ENCODE results near the gene GNPNAT1.
"Not testable (repeated sequence)": the region's sequence is repeated elsewhere in the genome, so short reads cannot be mapped to it uniquely, and the experiment has no call there.

The GNPNAT1 gene

GRCh38 chr14:52789118-52789517, 2.3 kb downstream of the GNPNAT1 start:
- WGBS = 75% methylated on average over 2 of the region's 2 CpGs
- no peak overlapping the region for H3K27ac ChIP-seq (ENCODE audit: low read depth, low read length)
- peaks cover 10% of the 10 kb centered on the region; the same call in 1 of the 2 replicates for H3K36me3 ChIP-seq (ENCODE audit: insufficient read depth, low read length)
- H3K4me3 ChIP-seq (ENCODE audit: low read length) = peak overlapping the region; percentile 85; the same call in 1 of the 2 replicates
- no peaks in the 10 kb centered on the region for H3K27me3 ChIP-seq (ENCODE audit: insufficient read depth, low read length)
- no peak overlapping the region; the same call in 1 of the 2 replicates for H3K9ac ChIP-seq (ENCODE audit: low read depth, low read length)
- peaks cover 22% of the 10 kb centered on the region for H3K4me1 ChIP-seq (ENCODE audit: insufficient read depth, low read length)
- H3K9me3 ChIP-seq (ENCODE audit: insufficient read depth, low read depth, low read length) = no peaks in the 10 kb centered on the region

GRCh38 chr14:52786887-52787286, 4.5 kb downstream of the GNPNAT1 start:
- H3K27me3 ChIP-seq (ENCODE audit: insufficient read depth, low read length) = no peaks in the 10 kb centered on the region
- no peaks in the 10 kb centered on the region for H3K9me3 ChIP-seq (ENCODE audit: insufficient read depth, low read depth, low read length)
- H3K27ac ChIP-seq (ENCODE audit: low read depth, low read length) = no peak overlapping the region
- H3K36me3 ChIP-seq (ENCODE audit: insufficient read depth, low read length) = peaks cover 33% of the 10 kb centered on the region
- H3K4me1 ChIP-seq (ENCODE audit: insufficient read depth, low read length) = peaks cover 15% of the 10 kb centered on the region
- H3K9ac ChIP-seq (ENCODE audit: low read depth, low read length) = no peak overlapping the region
- H3K4me3 ChIP-seq (ENCODE audit: low read length) = no peak overlapping the region

GRCh38 chr14:52783206-52783605, 8.2 kb downstream of the GNPNAT1 start:
- H3K36me3 ChIP-seq (ENCODE audit: insufficient read depth, low read length) = peaks cover 69% of the 10 kb centered on the region
- no peak overlapping the region for H3K27ac ChIP-seq (ENCODE audit: low read depth, low read length)
- no peaks in the 10 kb centered on the region for H3K9me3 ChIP-seq (ENCODE audit: insufficient read depth, low read depth, low read length)
- H3K27me3 ChIP-seq (ENCODE audit: insufficient read depth, low read length) = no peaks in the 10 kb centered on the region
- WGBS = 100% methylated on average over 1 of the region's 1 CpG
- no peak overlapping the region for H3K9ac ChIP-seq (ENCODE audit: low read depth, low read length)
- H3K4me1 ChIP-seq (ENCODE audit: insufficient read depth, low read length) = no peaks in the 10 kb centered on the region
- no peak overlapping the region for H3K4me3 ChIP-seq (ENCODE audit: low read length)

- Histone ChIP-seq H3K9ac (ENCODE audit: low read depth, low read length) (no peak overlapping the region), H3K27ac (ENCODE audit: low read depth, low read length) (no peak overlapping the region), H3K4me3 (ENCODE audit: low read length) (no peak overlapping the region), H3K4me1 (ENCODE audit: insufficient read depth, low read length) (no peaks in the 10 kb centered on the region), H3K27me3 (ENCODE audit: insufficient read depth, low read length) (no peaks in the 10 kb centered on the region), H3K9me3 (ENCODE audit: insufficient read depth, low read depth, low read length) (no peaks in the 10 kb centered on the region), H3K36me3 (ENCODE audit: insufficient read depth, low read length) (peaks cover 80% of the 10 kb centered on the region)
- WGBS = 100% methylated on average over 1 of the region's 1 CpG
These were observed 9.8 kb downstream of the GNPNAT1 start for GRCh38 chr14:52781629-52782028.

- H3K9me3 ChIP-seq (ENCODE audit: insufficient read depth, low read depth, low read length) = no peaks in the 10 kb centered on the region
- WGBS = 82% methylated on average over 1 of the region's 1 CpG
- peaks cover 86% of the 10 kb centered on the region for H3K36me3 ChIP-seq (ENCODE audit: insufficient read depth, low read length)
- no peaks in the 10 kb centered on the region for H3K27me3 ChIP-seq (ENCODE audit: insufficient read depth, low read length)
- no peak overlapping the region for H3K27ac ChIP-seq (ENCODE audit: low read depth, low read length)
- H3K9ac ChIP-seq (ENCODE audit: low read depth, low read length) = no peak overlapping the region
- no peak overlapping the region for H3K4me3 ChIP-seq (ENCODE audit: low read length)
- H3K4me1 ChIP-seq (ENCODE audit: insufficient read depth, low read length) = no peaks in the 10 kb centered on the region
These were observed 10.5 kb downstream of the GNPNAT1 start for GRCh38 chr14:52780893-52781292.

- Histone ChIP-seq H3K4me3 (ENCODE audit: low read length) (no peak overlapping the region), H3K4me1 (ENCODE audit: insufficient read depth, low read length) (no peaks in the 10 kb centered on the region), H3K36me3 (ENCODE audit: insufficient read depth, low read length) (peaks cover 98% of the 10 kb centered on the region), H3K27me3 (ENCODE audit: insufficient read depth, low read length) (no peaks in the 10 kb centered on the region), H3K9ac (ENCODE audit: low read depth, low read length) (no peak overlapping the region), H3K27ac (ENCODE audit: low read depth, low read length) (no peak overlapping the region), H3K9me3 (ENCODE audit: insufficient read depth, low read depth, low read length) (no peaks in the 10 kb centered on the region)
- WGBS = 97% methylated on average over 7 of the region's 7 CpGs
These were observed 12.7 kb downstream of the GNPNAT1 start for GRCh38 chr14:52778702-52779101.

GRCh38 chr14:52776816-52777215, 14.6 kb downstream of the GNPNAT1 start:
- no peaks in the 10 kb centered on the region for H3K4me1 ChIP-seq (ENCODE audit: insufficient read depth, low read length)
- H3K27me3 ChIP-seq (ENCODE audit: insufficient read depth, low read length) = no peaks in the 10 kb centered on the region
- H3K4me3 ChIP-seq (ENCODE audit: low read length) = no peak overlapping the region
- H3K9me3 ChIP-seq (ENCODE audit: insufficient read depth, low read depth, low read length) = no peaks in the 10 kb centered on the region
- 94% methylated on average over 7 of the region's 7 CpGs for WGBS
- H3K9ac ChIP-seq (ENCODE audit: low read depth, low read length) = no peak overlapping the region
- no peak overlapping the region for H3K27ac ChIP-seq (ENCODE audit: low read depth, low read length)
- peaks cover 92% of the 10 kb centered on the region for H3K36me3 ChIP-seq (ENCODE audit: insufficient read depth, low read length)

- H3K4me1 ChIP-seq (ENCODE audit: insufficient read depth, low read length) = no peaks in the 10 kb centered on the region
- no peaks in the 10 kb centered on the region for H3K27me3 ChIP-seq (ENCODE audit: insufficient read depth, low read length)
- no peak overlapping the region for H3K9ac ChIP-seq (ENCODE audit: low read depth, low read length)
- no peak overlapping the region for H3K27ac ChIP-seq (ENCODE audit: low read depth, low read length)
- peaks cover 89% of the 10 kb centered on the region for H3K36me3 ChIP-seq (ENCODE audit: insufficient read depth, low read length)
- no peaks in the 10 kb centered on the region for H3K9me3 ChIP-seq (ENCODE audit: insufficient read depth, low read depth, low read length)
- H3K4me3 ChIP-seq (ENCODE audit: low read length) = no peak overlapping the region
These were observed 21.5 kb downstream of the GNPNAT1 start for GRCh38 chr14:52769887-52770286.

GRCh38 chr14:52767058-52767833, 24.2 kb downstream of the GNPNAT1 start:
- Histone ChIP-seq H3K27ac (ENCODE audit: low read depth, low read length) (no peak overlapping the region), H3K4me3 (ENCODE audit: low read length) (no peak overlapping the region), H3K36me3 (ENCODE audit: insufficient read depth, low read length) (peaks cover 78% of the 10 kb centered on the region), H3K9me3 (ENCODE audit: insufficient read depth, low read depth, low read length) (no peaks in the 10 kb centered on the region), H3K9ac (ENCODE audit: low read depth, low read length) (no peak overlapping the region), H3K4me1 (ENCODE audit: insufficient read depth, low read length) (no peaks in the 10 kb centered on the region), H3K27me3 (ENCODE audit: insufficient read depth, low read length) (no peaks in the 10 kb centered on the region)
- 91% methylated on average over 3 of the region's 3 CpGs for WGBS

- H3K36me3 ChIP-seq (ENCODE audit: insufficient read depth, low read length) = peaks cover 70% of the 10 kb centered on the region
- H3K27ac ChIP-seq (ENCODE audit: low read depth, low read length); H3K27me3 ChIP-seq (ENCODE audit: insufficient read depth, low read length); H3K4me3 ChIP-seq (ENCODE audit: low read length); H3K9ac ChIP-seq (ENCODE audit: low read depth, low read length); H3K4me1 ChIP-seq (ENCODE audit: insufficient read depth, low read length); H3K9me3 ChIP-seq (ENCODE audit: insufficient read depth, low read depth, low read length): not testable (repeated sequence)
- WGBS = 95% methylated on average over 4 of the region's 4 CpGs
These were observed 28.5 kb downstream of the GNPNAT1 start for GRCh38 chr14:52762923-52763322.

- Histone ChIP-seq H3K9ac (ENCODE audit: low read depth, low read length) (no peak overlapping the region), H3K9me3 (ENCODE audit: insufficient read depth, low read depth, low read length) (no peaks in the 10 kb centered on the region), H3K27ac (ENCODE audit: low read depth, low read length) (no peak overlapping the region), H3K27me3 (ENCODE audit: insufficient read depth, low read length) (no peaks in the 10 kb centered on the region), H3K36me3 (ENCODE audit: insufficient read depth, low read length) (peaks cover 61% of the 10 kb centered on the region), H3K4me3 (ENCODE audit: low read length) (no peak overlapping the region), H3K4me1 (ENCODE audit: insufficient read depth, low read length) (no peaks in the 10 kb centered on the region)
- no CpG with 5 or more reads among the region's 1 CpG for WGBS
These were observed 32.3 kb downstream of the GNPNAT1 start for GRCh38 chr14:52759145-52759544.

All from HUES64 (cell line).